HL-60 (cell line): ENCODE results near the gene FAM47E.

Source experiments
- GABPA ChIP-seq: IDR thresholded peaks from 2 replicates; pipeline ENCODE4 v1.6.1; 2012; ENCODE audit warnings: low read depth
- POLR2AphosphoS5 ChIP-seq: IDR thresholded peaks from 2 replicates; pipeline ENCODE4 v1.6.1; 2012; ENCODE audit warnings: low read depth
- REST ChIP-seq: IDR thresholded peaks from 2 replicates; pipeline ENCODE4 v1.6.1; 2012; ENCODE audit warnings: low read depth; ENCODE audit not compliant: insufficient replicate concordance
- TF ChIP-seq, protein P1 (sequence below): IDR thresholded peaks from one replicate; pipeline ENCODE4 v1.5.1; 2011; ENCODE audit warnings: low read length, control low read depth, inconsistent platforms; ENCODE audit not compliant: insufficient read depth

DNA sequence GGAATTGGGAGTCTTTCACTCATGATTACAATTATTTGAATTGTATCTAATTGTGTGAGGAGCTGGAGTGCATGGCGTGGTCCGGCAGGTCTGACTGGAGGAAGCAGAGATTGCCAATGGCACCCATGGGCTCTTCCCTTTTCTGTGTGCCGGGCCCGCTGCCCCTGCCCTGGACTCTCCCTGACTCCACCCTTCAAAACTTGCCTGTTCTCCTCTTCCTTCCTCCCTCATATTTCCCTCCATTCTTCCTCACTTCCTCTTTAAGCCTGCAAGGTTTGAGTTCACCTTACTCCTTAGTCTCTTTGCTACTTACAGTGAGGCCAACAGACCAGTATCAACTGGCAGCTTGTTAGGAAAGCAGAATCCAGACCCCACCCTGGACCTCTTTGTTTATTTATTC lies 48.5 kb downstream of the FAM47E start:
- TF ChIP-seq, protein P1, sequence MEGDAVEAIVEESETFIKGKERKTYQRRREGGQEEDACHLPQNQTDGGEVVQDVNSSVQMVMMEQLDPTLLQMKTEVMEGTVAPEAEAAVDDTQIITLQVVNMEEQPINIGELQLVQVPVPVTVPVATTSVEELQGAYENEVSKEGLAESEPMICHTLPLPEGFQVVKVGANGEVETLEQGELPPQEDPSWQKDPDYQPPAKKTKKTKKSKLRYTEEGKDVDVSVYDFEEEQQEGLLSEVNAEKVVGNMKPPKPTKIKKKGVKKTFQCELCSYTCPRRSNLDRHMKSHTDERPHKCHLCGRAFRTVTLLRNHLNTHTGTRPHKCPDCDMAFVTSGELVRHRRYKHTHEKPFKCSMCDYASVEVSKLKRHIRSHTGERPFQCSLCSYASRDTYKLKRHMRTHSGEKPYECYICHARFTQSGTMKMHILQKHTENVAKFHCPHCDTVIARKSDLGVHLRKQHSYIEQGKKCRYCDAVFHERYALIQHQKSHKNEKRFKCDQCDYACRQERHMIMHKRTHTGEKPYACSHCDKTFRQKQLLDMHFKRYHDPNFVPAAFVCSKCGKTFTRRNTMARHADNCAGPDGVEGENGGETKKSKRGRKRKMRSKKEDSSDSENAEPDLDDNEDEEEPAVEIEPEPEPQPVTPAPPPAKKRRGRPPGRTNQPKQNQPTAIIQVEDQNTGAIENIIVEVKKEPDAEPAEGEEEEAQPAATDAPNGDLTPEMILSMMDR, result no peak
- TF ChIP-seq POLR2AphosphoS5 (no peak), REST (no peak), GABPA (no peak)
